HG03469 (cell line): ENCODE measurements around the gene NFKBIE.

Experiments
- ATAC-seq: cut with Tn5 transposase; IDR thresholded peaks from one replicate; pipeline ENCODE4 v1.9.1; 2021; ENCODE audit warnings: mild to moderate bottlenecking, moderate library complexity, moderate number of reproducible peaks; ENCODE audit not compliant: unreplicated experiment

Gene NFKBIE

DNA sequence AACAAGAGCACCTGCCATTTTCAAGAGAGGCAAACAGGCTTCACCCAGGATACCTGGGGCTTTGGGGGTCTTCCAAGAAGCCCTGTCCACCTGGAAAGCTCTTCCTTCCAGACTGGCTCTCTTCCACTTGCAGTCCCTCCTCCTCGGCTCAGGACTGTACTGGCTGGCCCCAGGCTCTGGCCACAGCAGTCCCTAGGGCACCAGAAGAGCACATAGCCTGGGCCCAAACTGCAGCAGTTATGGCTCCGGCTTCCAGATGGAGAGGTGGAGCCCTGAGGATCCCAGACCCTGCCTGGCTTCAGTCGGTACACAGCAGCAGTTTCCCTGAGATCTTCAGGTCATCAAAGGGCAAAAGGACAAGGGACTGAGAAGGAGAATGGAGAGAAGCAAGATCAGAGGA lies 6.4 kb downstream of the NFKBIE start:
- ATAC-seq = no peak

DNA sequence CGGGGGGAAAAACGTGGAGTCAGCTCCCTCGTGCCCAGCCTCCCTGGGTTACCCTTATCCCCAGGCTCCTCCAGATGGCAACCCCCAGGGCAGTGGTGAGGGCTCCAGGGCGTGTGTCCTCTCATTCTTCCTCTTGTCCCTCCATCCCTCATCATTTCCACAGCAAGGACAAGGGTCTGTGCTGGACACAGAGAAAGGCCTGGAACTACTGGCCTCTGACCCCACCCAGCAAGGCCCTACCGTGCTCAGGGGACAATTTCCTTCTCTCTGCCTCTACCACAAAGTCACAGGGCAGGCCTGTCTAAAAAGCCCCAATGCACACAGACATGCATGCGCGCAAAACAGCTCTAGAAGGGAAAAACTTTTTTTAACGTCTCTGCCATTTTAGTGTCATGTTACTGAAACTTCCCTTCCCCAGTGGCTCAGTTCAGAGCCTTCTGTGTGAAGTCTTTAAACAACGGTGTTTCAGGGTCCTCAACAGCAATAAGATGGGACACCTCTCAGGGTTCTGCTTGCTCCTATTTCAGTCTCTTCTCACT lies 7.0 kb downstream of the NFKBIE start:
- no peak for ATAC-seq

DNA sequence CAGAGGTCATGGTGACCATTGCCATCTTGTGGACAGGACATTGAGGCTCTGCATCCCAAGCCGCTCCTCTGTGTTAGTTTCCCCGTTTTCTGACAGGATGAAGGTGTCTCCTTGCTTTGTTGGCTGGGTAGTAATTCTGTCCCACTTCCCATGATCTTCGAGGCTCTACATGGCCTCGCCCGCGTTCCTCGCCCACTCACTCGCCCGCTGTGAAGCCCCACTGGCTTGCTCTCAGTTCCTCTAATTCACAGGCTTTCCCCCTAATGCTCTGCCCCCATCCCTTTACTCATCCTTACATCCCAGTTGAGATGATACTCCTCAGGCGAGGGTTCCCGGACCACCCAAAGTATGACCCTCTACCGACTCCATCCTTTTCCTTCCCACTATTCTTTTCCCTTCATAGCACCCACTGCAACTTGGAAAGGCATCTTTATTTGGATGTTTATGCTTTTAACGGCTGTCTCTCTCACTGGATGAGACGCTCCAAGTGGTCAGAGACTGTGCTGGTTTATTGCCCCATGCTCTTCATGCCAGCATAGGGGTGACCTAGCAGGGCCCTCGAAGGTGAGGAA lies 7.5 kb downstream of the NFKBIE start:
- ATAC-seq = no peak

DNA sequence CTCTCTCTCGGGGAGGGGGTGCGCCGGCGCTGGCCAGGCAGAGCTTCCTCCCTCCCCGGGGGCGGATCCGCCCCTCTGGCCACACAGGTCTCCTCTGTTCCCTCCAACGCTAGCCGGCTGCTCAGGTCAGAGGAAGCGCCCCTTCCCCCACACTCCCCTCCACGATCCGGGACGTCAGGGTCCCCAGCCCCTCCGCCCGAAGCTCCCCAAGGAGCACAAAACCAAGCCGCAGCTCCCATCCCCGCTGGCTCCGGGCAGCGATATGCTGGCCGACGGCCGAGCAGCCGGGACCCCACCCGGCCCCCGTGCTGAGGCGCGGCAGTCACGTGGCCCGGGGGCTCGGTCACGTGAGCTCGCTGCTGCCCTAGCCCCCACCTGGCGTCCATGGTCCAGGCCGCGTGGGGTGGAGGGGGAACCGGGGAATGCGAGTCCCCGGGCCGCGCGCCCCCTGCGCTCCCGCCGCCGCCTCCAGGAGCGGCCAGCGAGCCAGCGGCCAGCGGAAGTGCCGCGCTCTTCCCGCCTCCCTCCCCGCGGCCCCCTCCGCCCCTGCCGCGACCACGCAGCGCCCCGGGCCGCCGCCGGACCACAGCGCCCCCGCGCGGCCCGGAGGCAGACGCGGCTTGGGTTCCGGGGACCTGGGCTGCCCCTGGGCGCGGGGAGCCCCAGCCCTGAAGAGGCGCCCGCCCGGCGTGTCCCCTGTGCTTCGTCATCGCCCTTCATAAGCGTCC lies 8.2 kb downstream of the NFKBIE start, which contains the start of gene SLC35B2:
Gene SLC35B2 (minus strand): TSS at position 504 of the 728 bp plus-strand sequence. CDS start 118 bp downstream, at position 386.
- no peak for ATAC-seq

DNA sequence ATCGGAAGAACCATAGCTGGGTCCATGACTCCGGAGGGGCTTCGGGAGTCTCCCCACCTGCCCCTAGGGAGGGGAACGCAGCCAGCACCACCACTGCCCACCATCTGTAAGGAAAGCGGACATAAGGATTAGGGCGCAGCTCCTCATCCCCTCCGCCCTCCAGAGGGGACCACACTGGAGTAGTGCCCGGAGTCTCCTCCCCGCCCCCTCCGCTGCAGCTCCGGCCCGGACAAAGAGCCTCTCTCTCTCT lies 8.7 kb downstream of the NFKBIE start:
- ATAC-seq = no peak

DNA sequence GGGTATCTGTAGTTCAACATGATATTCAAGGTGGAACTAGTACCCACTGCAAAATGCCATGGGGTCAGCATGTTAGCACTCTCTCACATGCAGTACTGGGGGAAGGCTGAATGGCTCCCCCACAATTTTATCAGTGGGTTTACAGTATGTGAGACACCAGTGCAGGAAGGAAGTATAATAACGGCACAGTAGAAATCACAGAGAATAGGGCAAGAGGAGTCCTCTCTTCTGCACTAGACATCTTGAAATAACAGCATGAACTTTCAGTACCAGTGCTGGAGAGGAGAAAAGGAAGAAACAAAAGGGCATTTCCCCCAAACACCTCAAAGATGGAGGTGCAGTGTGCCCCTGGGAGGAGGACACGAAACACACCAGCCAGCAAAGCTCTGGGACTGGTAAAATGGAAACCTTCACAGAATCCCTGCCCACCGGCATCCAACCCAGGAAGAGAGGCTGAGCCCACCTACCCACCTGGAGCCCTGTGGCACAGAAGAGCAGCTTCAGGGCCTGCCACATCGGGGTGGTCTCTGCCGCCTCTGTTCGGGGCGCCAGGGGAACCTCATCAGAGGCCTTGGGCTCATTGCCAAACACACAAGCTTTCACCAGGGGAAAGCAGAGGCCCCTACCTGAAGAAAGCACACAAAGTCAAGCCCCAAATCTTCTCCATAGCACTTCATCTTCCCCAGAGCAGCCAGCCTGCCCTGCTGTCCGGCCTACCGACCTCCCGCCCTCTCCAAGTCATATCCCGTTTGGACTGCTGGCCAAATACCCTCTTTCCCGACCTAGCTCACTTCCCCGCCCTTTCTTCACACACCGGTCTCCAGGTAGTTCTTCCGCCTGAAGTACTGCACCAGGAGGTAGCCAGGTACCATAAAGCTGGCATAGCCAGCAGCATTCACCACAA lies 9.2 kb downstream of the NFKBIE start:
- no peak for ATAC-seq

DNA sequence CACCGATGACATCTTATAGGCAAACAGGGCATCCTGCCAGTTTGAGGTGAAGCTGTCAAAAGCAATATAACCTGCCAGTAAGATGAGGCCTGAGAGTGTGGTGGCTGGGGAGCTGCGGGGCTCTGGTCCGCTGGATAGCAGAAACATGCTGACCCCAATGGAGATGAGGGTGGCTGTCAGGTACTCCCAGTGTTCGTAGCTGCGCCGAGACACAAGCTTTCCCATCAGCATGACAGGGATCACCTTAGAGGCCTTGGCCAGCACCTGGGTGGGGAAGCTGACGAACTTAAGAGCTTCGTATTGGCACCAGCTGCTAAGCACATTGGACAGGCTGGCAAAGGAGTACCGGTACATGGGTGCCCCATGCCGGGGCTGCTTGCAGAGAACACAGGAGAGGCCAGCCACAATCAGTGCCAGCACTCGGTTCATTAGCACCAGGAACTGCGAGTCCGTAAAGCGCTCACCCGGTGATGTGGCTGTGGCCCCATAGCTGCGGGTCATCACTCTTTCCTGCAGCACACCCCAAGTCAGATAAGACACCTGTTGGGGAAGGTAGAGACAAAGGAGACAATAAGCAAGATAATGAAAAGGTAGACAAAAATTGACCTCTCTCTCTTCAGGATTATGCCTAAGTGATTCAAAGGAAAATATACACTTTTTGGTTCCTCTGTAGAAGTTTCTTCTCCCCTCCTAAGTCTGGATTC lies 10.1 kb downstream of the NFKBIE start:
- ATAC-seq = no peak

DNA sequence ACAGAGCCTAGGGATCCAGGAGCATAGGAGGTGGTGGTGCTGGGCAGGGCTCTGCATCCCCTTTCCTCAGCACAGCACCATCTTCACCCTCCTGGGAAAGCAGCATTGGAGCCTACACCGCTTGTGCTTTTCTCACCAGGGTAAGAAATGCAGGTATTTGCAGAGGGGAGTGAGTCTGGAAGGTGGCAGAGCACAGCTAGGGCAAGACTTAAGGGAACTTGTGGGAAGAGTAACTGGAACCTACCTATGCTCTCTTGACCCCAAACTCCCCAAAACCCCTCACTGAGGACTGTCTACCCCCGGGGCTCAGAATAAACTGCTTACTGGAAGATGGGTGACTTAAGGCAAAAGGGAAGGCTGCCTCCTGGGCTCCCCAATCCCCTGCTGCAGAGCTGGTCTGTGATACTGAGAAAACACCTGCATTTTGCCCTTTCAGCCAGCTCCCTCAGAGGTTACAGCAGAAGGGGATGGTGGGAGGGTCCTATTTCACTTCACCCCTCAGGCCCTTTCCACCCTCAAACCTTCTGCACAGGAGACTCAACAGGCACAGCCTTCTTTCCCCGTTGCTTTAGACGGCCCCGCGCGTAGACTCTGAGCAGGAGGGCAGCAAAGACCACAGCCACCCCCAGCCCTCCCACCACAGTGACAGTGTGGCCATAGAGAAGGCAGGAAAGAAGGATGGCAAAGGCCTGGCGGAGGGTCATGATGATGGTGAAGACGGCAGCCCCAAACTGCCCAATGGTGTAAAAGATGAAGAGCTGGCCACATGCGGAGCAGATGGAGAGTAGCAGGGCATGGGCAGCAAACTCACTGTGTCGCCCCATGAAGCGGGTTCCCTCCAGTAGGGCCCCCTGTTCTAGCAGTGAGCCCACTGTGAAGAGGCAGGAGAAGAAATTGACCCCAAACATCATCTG lies 10.9 kb downstream of the NFKBIE start:
- no peak for ATAC-seq

DNA sequence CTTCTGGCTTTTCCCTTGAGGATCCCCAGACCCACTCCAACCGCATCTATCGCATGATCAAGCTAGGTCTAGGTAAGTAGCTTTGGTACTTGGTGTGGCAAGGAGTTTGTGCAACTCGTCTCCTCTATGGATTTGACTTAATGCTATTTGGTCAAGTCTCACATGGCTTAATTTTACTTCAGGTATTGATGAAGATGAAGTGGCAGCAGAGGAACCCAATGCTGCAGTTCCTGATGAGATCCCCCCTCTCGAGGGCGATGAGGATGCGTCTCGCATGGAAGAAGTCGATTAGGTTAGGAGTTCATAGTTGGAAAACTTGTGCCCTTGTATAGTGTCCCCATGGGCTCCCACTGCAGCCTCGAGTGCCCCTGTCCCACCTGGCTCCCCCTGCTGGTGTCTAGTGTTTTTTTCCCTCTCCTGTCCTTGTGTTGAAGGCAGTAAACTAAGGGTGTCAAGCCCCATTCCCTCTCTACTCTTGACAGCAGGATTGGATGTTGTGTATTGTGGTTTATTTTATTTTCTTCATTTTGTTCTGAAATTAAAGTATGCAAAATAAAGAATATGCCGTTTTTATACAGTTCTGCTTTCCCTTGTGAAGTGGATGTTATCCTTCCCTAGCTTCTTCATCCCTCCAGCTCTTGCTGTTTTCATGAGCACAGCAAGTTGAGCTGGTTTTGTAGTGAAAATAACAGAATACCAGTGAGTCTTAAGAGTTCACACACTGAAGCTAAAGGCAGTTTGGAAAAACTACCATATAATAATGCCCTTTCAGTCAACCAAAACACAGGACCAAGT lies 11.8 kb downstream of the NFKBIE start:
- no peak for ATAC-seq

DNA sequence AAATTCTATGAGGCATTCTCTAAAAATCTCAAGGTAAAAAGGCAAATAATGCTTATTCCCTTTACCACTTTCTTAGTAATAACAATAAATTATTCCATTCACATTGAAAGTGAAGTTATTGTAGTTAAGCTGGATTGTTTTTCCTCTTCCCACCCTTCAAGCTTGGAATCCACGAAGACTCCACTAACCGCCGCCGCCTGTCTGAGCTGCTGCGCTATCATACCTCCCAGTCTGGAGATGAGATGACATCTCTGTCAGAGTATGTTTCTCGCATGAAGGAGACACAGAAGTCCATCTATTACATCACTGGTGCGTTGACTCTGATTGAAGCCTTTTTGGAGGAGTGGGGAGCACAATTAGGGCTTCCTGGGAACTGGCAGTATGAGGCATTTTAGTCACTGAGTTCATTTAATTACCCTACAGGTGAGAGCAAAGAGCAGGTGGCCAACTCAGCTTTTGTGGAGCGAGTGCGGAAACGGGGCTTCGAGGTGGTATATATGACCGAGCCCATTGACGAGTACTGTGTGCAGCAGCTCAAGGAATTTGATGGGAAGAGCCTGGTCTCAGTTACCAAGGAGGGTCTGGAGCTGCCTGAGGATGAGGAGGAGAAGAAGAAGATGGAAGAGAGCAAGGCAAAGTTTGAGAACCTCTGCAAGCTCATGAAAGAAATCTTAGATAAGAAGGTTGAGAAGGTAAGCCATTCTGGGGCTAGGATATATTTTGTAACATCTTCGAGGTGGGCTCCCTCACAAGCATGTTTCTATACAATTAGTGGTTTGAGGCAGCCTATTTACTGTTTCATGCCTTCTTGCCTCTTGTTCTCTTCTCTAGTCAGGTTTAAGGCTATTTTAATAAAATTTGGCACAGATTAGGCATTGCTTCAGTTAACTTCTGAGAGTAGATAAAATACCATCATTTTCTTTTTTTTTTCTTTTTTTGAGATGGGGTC lies 13.5 kb downstream of the NFKBIE start:
- ATAC-seq = no peak

DNA sequence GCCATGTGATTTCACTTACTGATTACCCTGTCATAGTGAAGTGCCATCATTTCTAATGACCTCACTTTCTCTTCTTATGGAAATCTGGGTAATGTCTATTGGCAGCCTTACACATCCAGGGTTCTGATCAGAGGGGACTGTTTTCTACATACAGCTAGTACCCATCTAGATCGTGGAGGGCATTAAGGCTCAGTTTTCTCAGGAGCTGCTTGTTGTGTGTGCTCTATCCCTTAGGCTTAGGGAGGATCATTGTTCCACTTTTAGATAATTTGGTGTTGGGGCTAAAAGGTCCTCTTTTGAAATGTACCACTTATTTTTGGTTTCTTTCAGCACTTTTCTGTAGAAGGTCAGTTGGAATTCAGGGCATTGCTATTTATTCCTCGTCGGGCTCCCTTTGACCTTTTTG lies 14.6 kb downstream of the NFKBIE start:
- no peak for ATAC-seq

DNA sequence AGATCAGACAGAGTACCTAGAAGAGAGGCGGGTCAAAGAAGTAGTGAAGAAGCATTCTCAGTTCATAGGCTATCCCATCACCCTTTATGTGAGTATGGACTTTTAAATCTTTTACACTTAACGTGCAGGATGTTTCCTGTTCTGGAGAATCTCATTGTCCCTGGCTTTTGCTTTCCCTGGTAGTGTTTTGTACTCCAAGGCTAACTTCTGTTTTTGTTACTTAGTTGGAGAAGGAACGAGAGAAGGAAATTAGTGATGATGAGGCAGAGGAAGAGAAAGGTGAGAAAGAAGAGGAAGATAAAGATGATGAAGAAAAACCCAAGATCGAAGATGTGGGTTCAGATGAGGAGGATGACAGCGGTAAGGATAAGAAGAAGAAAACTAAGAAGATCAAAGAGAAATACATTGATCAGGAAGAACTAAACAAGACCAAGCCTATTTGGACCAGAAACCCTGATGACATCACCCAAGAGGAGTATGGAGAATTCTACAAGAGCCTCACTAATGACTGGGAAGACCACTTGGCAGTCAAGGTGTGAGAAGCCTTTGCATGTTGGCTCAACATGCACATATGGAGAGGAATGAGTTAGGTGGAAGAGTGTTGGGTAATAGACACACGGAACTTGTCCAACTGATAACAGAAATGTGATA lies 15.2 kb downstream of the NFKBIE start:
- ATAC-seq = no peak

DNA sequence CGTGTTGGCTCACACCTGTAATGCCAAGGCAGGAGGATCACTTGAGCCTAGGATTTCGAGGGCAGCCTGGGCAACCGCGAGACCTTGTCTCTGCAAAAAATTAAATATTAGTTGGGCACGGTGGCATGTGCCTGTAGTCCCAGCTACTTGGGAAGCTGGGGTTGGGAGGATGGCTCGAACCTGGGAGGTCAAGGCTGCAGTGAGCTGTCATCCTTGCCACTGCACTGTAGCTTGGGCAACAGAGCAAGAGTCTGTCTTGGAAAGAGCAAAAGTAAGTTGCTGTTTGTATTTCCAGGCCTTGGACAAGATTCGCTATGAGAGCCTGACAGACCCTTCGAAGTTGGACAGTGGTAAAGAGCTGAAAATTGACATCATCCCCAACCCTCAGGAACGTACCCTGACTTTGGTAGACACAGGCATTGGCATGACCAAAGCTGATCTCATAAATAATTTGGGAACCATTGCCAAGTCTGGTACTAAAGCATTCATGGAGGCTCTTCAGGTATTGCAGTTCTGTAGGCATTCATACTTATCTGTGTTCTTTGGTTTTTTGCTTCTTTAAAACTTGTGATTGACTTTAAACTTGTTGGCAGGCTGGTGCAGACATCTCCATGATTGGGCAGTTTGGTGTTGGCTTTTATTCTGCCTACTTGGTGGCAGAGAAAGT lies 16.1 kb downstream of the NFKBIE start:
- ATAC-seq = no peak

DNA sequence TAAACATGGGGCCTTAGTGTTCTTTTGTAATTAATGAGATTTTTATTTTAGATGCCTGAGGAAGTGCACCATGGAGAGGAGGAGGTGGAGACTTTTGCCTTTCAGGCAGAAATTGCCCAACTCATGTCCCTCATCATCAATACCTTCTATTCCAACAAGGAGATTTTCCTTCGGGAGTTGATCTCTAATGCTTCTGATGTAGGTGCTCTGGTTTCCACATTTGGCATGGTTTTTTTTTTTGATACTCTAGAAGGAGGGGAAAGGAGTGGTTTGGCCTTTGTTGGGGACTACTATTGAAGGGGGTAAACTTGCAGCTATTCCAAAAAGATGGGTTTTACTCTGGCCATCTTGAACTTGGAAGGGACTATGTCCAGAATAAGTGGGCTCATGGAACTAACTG lies 16.8 kb downstream of the NFKBIE start:
- ATAC-seq = no peak

DNA sequence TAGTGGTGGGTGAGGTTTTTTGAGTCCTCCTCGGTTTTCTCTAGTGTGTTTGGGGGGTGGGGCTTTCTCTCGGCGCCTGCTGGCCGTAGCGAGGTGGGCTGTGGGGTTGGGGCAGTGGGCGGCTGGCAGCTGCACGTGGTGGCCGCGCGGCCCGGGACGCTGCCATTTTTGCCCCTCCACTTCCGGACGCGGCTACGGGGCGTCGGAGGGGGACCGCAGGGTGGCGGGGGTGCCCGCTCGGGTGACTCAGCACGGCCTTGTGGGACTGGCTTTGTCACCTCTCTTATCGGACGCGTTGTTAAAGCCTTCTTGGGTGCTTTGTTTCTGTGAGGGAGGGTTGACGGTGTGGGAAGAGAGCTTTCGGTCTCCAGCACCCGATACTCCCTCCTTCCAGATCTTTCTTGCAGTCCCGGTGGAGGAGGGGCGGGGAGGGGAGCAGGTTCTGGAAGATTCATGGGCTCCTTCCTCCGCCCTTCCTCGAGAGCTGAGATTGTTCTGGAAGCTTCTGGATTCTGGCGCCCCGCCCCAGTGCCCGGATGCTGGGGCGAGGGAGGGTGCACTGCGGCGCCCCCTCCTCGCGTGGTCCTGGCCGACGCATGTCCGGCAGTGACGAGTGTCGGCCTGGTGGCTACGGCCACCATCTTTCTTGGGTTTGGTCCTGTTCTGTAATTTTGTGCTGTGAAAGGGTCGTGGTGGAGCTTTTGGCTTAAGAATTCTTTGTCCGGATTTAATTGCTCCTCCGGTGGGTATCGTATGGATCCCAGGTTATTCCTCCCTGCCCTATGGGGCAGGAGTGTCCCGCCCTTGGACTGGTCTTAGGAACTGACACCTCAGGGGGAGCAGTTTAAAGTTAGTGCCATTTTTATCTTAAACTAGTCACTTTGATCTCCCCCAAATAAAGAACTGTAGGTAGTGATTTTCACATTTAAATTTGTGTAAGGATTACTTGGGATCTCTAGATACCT lies 17.7 kb downstream of the NFKBIE start:
- ATAC-seq = no peak
